Medulla oblongata (tissue), 1 donor: ENCODE data around the gene SPOCK1.

Experiments
- DNase-seq: peaks from one replicate; pipeline ENCODE4 v3.0.0-alpha.2; 2015; ENCODE audit errors: extremely low spot score

SPOCK1 gene

DNA sequence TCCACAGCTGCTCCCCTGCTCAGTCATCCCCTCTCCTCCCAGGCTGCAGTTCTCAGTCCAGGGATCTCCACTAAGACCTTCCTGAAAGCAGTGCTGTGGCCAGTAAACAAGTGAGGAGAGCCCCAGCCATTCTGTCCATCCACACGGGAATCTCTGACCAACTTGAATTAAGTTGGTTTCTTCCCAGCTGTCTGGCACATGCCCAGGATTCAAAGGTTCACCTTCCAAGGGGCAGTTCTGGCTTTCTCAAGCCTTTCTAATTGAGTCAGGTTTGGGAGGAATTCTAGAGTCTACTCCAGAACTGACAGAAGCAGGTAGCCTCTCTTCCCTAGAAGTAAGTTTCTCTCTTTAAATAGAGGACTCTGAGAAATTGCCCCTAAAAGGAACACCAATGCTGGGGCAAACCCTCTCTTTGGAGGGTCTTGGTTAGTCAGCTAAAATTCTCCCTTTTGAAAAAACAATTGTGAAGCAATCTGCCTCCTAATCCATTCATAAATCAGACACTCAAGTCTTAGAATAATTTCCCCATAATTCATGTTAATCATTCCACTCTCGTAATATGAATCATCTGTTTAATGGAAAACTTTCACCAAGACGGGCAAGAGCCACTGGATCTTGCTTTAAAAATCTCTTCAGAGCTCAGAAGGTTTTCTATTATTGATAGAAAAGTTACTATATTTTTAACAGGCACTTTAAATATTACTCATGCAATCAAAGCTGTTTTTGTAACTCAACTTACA is 133.8 kb downstream of the SPOCK1 start:
- DNase-seq = no peak

GRCh38 chr5:137361280-137361679 is 137.8 kb downstream of the SPOCK1 start:
- no peak for DNase-seq

GRCh38 chr5:137360607-137361006 is 138.5 kb downstream of the SPOCK1 start:
- no peak for DNase-seq

- no peak for DNase-seq
These were observed 139.2 kb downstream of the SPOCK1 start for GRCh38 chr5:137359941-137360340.

- no peak for DNase-seq
These were observed 141.7 kb downstream of the SPOCK1 start for GRCh38 chr5:137357436-137357835.

DNA sequence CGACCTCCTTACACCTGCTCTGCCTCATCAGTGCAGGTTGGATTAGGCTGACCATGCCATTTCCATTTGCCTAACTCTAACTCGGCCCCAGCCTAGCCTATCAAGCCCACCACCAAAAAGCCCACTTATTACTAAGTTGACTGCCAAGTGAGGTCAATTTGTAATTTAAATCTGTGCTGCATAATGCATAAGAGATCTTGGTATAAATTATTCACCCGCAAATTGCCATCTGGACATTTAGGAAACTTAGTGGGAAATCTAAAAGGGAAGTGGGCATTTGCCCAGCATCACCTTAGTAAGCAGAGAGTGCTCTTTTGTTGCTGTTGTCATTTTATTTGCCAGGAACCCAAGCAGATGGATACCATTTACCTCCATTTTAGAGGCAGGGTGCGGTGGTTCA is 143.0 kb downstream of the SPOCK1 start:
- no peak for DNase-seq

DNA sequence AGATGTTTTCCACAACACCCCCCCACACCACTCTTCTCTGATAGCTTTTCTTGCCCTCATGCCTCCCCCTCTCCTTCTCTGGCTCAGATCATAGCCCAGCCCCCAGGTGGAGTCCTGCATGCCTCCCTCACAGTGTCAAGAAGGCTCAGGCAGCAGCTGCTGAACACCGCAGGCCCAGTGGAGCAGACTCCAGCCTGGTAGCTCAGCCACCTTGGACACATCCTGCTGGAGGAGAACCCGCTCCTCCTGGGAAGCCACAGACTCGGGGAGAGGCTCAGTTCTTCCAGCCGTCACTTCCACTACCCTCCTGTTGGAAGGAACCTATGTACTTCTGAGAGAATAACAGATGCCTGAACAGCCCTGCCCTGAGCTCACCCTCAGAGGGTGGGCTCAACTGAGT is 143.4 kb downstream of the SPOCK1 start:
- DNase-seq = no peak

- no peak for DNase-seq
These were observed 147.0 kb downstream of the SPOCK1 start for GRCh38 chr5:137352095-137352494.

- DNase-seq = no peak
These were observed 148.3 kb downstream of the SPOCK1 start for GRCh38 chr5:137350791-137351190.

DNA sequence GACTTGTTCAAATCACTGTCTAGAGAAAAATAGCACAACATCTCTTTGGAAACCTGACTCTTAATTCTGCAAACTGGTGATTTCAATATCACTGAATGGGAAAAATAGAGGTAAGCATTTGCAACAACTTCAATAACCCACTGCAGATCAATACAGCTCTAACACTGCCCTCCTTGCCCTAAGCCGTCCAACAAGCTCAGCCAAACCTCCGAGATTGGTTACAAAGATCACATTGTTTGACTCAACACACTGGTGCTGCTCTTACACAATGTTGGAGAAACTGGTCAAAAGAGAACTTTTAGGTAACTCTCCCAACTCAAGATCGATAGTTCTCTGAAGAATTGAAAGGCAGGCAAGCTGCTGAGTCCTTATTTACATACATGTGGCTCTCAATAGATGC is 150.4 kb downstream of the SPOCK1 start:
- DNase-seq = peak; percentile 78

DNA sequence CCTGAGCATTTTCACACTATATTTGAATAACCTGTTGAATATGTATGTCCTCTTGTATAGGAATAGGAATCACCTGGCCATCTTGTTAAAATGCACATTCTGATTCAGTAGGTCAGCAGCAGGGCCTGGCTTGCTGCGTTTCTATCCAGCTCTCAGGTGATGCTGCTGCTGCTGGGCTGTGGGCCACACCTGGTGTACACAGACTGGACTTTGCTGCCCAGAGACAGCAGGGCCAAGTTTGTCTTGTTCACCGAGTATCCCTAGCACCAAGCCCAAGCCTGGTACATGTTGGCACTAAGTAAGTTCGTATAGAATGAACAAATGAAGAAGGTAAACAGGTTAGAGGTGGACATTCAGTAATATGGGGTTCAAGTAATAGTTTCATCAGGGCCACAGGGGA is 151.3 kb downstream of the SPOCK1 start:
- DNase-seq = no peak

GRCh38 chr5:137346281-137346680 is 152.8 kb downstream of the SPOCK1 start:
- no peak for DNase-seq

GRCh38 chr5:137345396-137345795 is 153.7 kb downstream of the SPOCK1 start:
- no peak for DNase-seq

DNA sequence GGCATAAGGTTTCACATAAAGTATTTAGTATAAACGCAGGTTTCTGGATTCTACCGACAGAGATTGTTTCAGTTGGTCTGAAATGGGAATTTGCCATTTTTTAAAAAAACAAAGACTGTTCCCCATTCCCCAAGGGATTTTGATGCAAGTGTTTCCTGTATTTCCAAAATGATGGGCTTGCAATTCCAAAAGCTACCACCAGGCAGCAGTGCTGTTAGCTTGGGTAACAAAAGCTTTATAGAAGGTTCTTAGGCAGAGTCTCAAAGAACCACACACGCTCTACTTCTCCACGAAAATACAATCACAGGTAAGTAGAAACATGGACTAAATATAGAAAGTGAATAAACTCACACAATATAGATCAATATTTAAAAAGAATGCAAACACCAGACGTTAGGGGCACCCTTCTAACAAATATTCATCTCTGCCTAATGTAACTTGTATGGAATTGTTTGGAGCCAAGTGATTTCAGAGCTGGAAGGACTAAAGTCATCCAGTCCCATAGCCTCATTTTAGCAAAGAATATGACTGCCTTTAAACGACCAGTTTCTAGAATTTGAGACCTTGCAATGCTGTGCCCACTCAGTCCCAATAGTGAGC is 154.3 kb downstream of the SPOCK1 start:
- peak; percentile 69 for DNase-seq

GRCh38 chr5:137344021-137344420 is 155.1 kb downstream of the SPOCK1 start:
- no peak for DNase-seq

- DNase-seq = no peak
These were observed 156.4 kb downstream of the SPOCK1 start for GRCh38 chr5:137342764-137343163.

DNA sequence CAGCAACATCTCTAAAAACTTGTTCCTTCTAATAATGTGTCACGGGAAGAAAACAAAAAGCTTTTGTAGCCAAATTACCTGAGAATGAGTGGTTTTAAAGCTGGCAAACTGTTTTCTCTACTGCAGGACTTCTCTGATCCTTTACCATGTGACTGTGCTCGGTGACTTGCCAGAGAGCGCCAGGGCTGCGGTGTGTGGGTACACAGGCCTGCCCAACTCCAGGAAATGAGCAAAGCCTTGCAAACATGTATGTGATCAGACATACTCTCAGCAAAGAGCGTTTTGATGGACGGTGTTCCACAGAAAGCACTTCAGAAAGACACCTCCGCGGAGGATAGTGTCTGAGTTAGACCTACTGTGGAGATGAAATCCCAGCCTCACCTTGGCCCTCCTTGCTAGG is 157.3 kb downstream of the SPOCK1 start:
- DNase-seq = no peak

DNA sequence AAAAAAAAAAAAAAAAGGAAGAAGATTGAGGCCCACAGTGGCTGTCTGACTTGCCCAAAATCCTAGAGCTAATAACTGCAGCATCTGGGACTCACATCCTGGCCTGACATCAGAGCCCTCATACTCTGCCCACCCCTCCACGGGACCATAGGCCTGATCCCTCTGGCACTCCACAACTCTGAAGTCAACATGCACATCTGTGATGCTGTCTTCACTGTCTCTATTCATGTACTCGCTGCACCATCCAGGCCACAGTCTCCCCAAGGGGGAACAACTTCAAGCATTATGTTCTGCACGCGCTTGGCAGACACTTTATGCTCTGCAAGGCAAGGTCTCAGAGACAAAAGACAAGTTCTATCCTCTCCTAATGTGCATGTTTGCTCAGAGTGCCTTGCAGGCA is 158.2 kb downstream of the SPOCK1 start:
- peak; percentile 61 for DNase-seq

DNA sequence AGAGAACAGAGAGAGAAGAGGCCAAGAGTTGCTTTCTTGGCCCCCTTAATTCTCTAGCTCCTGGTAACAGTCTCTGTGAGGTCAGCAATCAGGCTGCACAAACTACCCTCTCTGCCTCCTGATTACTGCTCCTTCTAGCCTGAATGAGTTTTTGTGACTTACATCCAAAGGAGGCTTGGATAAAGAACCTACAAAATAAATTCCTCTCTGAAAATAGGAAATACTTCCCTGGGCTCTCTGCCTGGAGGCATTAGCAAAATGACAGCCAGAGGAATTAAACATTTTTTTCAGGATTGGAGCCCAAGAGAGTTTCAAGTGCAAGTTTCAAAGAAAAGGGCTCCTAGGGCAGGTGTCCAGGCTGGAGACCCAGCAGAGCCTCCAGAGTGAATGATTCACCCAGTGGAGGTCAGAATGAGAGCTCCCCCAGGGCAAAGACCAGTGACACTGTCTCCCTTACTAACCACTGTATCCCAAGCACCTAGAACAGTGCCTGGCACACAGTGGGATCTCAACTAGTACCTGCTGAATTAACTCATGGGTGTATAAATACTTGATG is 162.5 kb downstream of the SPOCK1 start:
- peak; percentile 65 for DNase-seq

- DNase-seq = no peak
These were observed 163.0 kb downstream of the SPOCK1 start for GRCh38 chr5:137336161-137336560.

GRCh38 chr5:137335493-137335892 is 163.6 kb downstream of the SPOCK1 start:
- no peak for DNase-seq

- DNase-seq = no peak
These were observed 165.2 kb downstream of the SPOCK1 start for GRCh38 chr5:137333928-137334327.

DNA sequence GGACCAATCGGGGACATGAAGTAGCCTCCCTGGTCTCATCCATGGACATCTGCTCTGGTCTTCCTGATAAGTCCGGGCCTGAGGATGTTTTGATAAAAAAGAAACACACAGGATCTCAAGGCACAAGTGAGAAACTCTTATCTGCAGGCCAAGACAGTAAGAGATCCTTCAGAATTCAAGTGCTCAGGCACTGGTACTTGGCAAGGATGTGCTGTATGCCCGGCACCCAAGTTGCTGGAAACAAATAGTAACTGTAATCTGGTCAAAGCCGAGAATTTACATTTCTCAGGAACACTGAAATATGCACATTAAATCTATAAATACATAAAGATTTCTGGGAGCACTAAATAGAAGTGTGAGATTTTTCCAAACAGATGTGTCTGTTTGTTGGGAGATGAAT is 165.7 kb downstream of the SPOCK1 start:
- DNase-seq = no peak
